Neutrophil (primary cell): ENCODE measurements around the gene DENND6B.

Source experiments
- H3K27ac ChIP-seq: fragments of 200-600 bp; sonication (generic); 2 replicates; pipeline ENCODE4 v1.5.1; 2016; ENCODE audit warnings: mild to moderate bottlenecking, moderate library complexity
- H3K27me3 ChIP-seq: fragments of 200-600 bp; sonication (generic); 2 replicates; pipeline ENCODE4 v1.6.0; 2016; ENCODE audit warnings: mild to moderate bottlenecking
- H3K36me3 ChIP-seq: fragments of 200-600 bp; sonication (generic); 2 replicates; pipeline ENCODE4 v1.5.1; 2017
- H3K4me1 ChIP-seq, 2 experiments: fragments of 200-600 bp in 1 of 2; sonication (generic) in 1 of 2; 1 replicate in 1 of 2; 2 replicates in 1 of 2; pipeline versions ENCODE4 v1.5.1 to v1.6.1; 2013 to 2016; ENCODE audit warnings: low read depth in 1 of 2, low read length in 1 of 2, mild to moderate bottlenecking in 1 of 2, moderate library complexity in 1 of 2; ENCODE audit not compliant: control insufficient read depth in 1 of 2, insufficient read depth in 1 of 2
- H3K4me3 ChIP-seq, 2 experiments: fragments of 200-600 bp in 1 of 2; sonication (generic) in 1 of 2; 1 replicate in 1 of 2; 2 replicates in 1 of 2; pipeline ENCODE4 v1.5.1; 2013 to 2016; ENCODE audit warnings: low read depth in 1 of 2, low read length in 1 of 2, mild to moderate bottlenecking in 1 of 2, moderate library complexity in 1 of 2
- H3K9me3 ChIP-seq: fragments of 200-600 bp; sonication (generic); 2 replicates; pipeline ENCODE4 v1.5.1; 2016
- CTCF ChIP-seq: fragments of 200-600 bp; sonication (generic); IDR thresholded peaks from 2 replicates; pipeline ENCODE4 v1.5.1; 2016; ENCODE audit warnings: antibody characterized with exemption

Gene DENND6B

GRCh38 chr22:50319503-50319951 lies 7.3 kb downstream of the DENND6B start:
- H3K36me3 ChIP-seq = no peaks in the 10 kb centered on the region
- H3K27ac ChIP-seq = no peak overlapping the region
- TF ChIP-seq CTCF = no peak
- no peaks in the 10 kb centered on the region for H3K9me3 ChIP-seq
- peaks cover 0 to 1% of the 10 kb centered on the region in 2 experiments for H3K4me1 ChIP-seq
- no peak overlapping the region for H3K4me3 ChIP-seq
- peaks cover 26% of the 10 kb centered on the region for H3K27me3 ChIP-seq

DNA sequence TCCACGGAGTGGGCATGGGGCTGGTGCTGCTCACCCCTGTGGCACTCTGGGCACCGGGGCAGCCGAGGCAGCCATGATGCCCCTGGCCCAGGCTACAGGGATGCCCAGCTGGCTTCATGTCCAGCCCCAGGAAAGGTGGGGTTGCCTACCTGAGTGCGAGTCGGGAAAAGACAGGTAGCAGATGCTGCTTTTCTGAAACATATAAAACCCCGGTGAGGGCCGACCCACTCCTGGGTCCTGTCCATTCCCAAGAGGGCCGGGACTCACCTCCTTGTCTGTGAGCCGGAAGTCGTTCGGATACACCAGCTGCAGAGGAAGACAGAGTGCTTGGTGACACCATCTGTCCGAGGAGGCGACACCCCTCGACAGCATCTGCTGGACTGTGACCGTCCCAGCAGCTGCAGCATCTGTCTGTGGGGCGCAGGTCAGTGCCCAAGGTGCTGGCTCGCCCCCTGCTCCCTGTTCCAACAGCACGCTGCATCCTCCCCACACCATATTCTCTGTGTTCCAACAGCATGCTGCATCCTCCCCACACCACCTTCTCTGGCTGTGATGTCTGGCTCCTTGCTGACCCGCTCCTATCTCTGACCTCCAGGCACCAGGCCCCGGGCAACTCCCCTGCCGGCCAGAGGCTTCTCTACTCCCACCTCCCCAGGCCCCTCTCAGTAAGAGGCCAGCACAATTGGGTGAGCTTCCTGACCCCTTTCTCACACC lies 8.0 kb downstream of the DENND6B start:
- TF ChIP-seq CTCF = no peak
- Histone ChIP-seq H3K36me3 (no peaks in the 10 kb centered on the region), H3K27me3 (peaks cover 27% of the 10 kb centered on the region), H3K9me3 (no peaks in the 10 kb centered on the region), H3K4me1 (peaks cover 0 to 4% of the 10 kb centered on the region in 2 experiments), H3K4me3 (no peak overlapping the region), H3K27ac (no peak overlapping the region)

DNA sequence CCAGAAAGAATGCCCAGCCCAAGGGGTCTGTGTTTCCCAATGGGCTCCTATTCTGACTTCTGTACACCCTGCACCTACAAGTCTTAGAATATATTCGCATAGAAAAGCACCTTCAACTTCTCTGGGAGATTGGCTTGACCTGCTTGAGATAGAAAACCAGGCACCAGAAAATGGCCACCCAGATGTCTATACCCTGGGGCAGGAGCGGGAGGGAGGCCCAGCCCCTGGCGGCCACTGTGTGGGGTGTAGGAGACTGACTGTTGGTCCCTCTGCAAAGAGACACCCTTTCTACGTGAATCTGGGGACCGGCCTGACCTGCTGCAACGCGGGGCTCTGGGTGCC lies 8.5 kb downstream of the DENND6B start:
- TF ChIP-seq CTCF = no peak
- peaks cover 31% of the 10 kb centered on the region for H3K27me3 ChIP-seq
- H3K36me3 ChIP-seq = no peaks in the 10 kb centered on the region
- H3K4me3 ChIP-seq = no peak overlapping the region
- H3K27ac ChIP-seq = no peak overlapping the region
- H3K9me3 ChIP-seq = no peaks in the 10 kb centered on the region
- peaks cover 0 to 4% of the 10 kb centered on the region in 2 experiments for H3K4me1 ChIP-seq

- Histone ChIP-seq H3K27ac (no peak overlapping the region), H3K36me3 (no peaks in the 10 kb centered on the region), H3K9me3 (no peaks in the 10 kb centered on the region), H3K4me3 (no peak overlapping the region), H3K4me1 (peaks cover 0 to 4% of the 10 kb centered on the region in 2 experiments), H3K27me3 (peaks cover 34% of the 10 kb centered on the region)
- no peak for TF ChIP-seq CTCF
Observed at GRCh38 chr22:50317674-50318073, 9.1 kb downstream of the DENND6B start.

DNA sequence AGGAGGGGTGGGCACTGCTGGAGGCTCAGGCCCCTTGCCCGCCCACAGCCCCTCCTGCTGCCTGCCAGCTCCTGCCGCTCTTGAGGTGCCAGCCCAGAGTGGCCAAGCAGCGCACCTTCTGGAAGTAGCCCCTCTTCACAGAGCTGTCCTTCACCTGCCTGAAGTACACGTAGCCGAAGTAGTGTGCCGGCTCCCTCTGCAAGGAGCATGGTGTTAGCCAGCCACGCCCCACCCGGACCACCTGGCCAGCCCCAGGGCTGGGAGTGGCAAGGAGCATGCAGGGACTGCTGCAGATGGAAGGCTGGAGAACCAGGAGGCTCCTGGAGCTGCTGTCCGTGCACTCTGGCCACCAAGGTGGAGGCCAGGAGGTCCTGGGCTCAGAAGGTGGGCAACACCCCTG lies 9.6 kb downstream of the DENND6B start:
- TF ChIP-seq CTCF = no peak

More for the DNA sequence above, 9.6 kb downstream of the DENND6B start:
- no peak overlapping the region for H3K27ac ChIP-seq
- H3K4me3 ChIP-seq = no peak overlapping the region
- peaks cover 0 to 4% of the 10 kb centered on the region in 2 experiments for H3K4me1 ChIP-seq
- no peaks in the 10 kb centered on the region for H3K36me3 ChIP-seq
- no peaks in the 10 kb centered on the region for H3K9me3 ChIP-seq
- peaks cover 34% of the 10 kb centered on the region for H3K27me3 ChIP-seq
